COLO829 (cell line): ENCODE results near the gene PM20D1.
A peak's percentile ranks its signal among the peaks of the same experiment; 100 is the strongest.

ENCODE experiments used
- DNase-seq: peaks from one replicate; pipeline ENCODE4 v3.0.0; 2012; ENCODE audit warnings: low spot score

Gene PM20D1

DNA sequence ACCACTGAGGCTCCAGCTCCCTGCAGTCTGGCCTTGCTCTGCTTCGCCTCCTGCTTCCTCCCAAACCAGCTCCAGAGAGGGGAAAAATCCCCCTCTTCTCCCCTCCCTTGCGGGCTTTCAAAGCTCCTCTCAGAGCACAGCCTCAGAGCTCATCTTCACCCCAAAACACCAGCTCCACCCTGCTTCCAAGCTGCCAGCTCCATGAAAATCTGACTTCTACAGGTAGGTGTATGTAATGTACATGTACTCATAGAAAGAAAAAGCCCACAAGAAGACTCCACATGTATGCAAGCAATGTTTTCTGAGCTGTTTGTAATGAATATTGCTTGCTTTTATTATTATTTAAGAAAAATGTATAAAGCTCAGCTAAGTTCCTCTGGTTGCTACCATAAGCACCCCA, 45.3 kb downstream of the PM20D1 start:
- DNase-seq, result no peak

DNA sequence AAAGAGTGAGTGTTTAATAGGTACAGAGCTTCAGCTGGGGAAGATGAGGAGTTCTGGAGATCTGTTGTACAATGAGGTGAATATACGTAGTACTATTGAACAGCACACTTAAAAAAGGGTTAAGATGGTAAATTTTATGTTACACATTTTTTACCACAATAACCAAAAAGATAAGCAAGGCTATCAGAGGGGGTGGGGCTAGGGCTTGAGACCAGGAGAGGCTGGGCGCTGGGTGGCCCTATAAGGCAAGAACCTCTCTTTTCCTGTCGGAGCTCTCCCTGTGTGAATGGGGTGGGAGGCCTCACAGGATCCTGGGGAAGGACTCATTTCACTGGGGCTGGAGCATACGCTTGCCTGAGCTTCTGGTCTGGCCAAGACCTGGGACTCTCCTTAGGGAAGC, 45.9 kb downstream of the PM20D1 start:
- no peak for DNase-seq

DNA sequence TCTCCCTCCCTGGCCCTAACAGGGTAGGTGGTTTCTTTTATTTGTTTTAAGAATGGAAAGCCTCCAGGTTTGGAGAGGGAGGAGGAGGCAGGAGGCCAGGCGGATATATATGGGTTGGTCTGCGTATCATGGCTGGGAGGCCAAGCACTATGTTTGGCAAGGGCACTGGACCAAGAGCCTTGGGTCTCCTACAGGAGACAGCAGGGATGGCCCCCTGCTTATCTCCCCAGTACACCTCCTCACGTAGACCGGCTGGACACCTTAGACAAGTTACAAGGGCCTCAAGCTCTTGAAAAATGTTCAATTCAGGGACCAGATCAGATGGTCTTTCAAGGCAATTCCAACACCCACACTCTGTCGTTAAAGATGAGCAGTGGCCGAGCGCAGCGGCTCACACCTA, 47.9 kb downstream of the PM20D1 start:
- no peak for DNase-seq

DNA sequence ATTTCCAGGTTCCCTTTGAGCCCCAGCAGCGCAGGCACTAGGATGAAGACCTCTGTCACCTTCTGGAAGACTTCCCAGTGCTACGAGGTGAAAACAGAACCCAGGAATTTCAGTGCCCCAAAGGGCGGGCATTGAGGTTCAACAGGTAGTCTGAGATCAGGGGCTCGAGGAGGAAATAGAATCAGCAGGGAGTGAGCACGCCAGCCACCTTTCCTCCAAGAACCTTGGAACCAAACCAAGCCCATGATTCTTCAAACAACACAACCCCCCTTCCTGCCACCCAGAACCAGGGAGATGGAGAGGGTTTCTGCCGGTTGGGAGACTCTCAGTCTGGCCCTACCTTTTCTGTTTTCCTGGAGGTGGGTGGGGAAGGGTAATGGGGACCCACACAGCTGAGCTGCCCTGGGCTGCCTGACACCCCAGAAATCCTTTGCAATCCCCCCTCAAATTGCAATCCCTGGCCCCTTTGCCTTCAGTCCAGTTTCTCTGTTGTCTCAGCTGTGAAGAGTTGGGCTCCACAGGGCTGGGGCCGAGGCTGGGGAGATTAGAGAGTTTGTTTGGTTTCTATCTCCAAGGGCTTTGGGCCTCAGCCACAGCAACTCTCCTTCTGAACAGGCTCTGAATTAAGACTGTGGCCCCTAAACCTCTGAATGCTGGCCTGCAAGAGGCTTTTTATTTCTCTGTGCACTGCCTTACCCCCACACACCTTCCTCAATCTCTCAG, 48.8 kb downstream of the PM20D1 start:
- no peak for DNase-seq

DNA sequence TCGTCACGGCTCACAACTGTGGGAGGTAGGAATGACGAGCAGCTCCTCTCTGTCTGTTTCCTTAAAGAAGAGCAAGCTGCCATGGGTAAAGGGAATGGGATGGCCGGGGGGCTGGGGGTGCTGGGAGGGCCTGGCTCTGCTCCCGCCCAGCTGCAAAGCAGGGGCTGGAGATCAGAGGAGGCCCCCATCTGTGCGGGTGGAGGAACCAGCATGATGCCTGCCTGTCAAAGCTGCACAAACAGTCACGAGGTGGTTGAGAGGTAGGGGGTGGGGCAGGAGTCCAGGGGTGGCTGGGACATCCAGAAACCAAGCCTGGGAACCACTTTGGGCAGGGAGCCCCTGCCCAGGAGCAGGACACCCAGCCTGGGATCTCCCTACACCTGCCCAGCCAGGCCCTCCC, 49.5 kb downstream of the PM20D1 start:
- DNase-seq, result no peak

DNA sequence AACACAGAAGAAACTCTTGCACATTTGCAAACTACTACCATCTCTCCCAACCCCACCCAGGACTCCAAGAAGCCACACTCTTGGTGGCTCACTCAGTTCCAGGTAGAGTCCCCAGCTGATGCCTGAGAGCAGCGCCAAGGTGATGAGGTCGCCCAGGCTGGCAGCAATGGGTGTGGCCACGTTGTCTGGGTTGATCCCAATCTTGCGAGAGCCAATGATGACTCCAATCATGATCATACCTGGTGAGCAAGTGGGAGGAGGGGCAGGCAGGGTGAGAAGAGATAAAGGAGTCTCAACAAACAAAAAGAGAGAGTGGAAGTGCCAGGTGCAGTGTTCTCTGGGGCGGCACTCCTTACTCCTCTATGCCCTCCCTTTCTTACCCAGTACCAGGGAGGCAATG, 51.4 kb downstream of the PM20D1 start:
- no peak for DNase-seq

DNA sequence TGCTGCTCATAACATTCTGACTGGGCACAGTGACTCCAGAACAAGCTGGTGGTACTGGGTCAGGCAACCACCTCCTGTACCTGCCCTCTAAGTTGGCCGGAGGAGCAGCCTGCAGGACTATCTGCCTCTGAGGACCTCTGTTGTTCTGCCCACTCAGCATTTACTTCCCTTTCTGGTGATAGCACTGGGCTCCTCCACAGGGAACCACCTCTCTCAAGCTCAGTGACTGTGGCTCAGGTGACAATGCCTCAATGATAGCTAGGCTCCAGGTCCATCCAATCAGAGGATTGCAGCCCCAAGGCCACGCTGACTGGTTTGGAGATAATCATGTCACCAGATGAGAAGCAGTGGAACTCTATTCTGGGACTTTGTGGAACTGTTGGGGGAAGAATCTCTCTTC, 52.8 kb downstream of the PM20D1 start:
- no peak for DNase-seq

DNA sequence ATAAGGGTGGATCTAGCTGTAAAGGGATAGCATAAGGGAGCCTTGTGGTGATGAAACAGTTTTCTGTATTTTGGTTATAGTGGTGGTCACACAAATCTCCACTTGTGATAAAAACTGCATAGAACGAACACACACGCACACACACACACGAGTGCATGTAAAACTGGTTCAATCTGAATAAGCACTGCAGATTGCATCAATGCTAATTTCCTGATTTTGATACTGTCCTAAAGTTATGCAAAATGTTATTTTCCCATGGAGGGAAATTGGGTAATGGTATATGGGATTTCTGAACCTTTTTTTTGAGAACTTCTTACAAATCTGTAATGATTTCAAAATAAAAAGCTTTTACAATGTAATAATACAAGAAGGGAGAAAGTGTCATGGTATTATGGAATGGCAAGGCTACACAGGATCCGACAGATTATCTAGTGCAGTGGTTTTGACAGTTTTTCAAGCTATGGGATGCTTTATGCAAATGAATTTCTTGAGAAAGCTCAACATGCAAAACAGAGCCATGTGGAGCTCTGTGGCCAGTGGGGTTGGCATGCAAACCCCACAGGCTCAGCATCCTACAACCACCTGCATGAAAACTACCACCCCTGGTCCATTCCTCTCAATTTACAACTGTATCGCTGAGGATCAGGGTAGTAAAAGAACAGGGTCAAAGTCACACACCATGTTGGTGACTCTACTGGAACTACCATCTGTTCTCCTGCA, 55.8 kb downstream of the PM20D1 start:
- DNase-seq, result no peak

DNA sequence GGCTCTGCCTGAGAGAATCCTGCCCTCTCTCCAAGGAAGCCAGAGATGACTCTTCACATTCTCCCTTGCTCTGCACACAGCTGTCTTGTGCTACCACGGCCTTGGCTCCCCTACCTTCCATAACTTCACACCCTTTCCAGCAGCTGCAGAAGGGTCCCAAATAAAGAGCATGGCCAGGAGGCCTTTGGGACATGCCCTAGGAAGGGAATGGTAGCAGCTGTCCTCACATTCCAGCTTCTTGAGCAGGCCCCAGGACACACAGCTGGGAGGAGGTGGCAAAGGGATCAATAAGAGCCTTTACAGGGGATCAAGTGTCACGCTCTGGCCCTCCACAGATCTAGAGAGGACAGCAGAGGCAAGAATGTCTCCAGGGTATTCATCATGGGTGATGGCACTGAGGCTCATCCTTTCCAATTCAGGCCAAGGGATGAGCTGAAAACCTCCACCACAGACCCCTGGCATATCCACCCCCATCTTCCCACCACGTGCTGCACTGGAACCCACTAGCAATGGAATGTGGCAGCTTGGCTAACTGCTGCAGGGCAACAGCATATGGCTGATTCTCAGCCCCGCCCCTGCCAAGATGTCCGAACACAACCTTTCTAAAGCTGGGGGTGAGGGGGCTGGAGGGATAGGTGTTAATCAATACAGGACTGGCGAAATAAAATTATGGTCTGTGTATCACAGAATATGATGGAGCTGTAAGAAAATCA, 56.8 kb downstream of the PM20D1 start:
- no peak for DNase-seq

DNA sequence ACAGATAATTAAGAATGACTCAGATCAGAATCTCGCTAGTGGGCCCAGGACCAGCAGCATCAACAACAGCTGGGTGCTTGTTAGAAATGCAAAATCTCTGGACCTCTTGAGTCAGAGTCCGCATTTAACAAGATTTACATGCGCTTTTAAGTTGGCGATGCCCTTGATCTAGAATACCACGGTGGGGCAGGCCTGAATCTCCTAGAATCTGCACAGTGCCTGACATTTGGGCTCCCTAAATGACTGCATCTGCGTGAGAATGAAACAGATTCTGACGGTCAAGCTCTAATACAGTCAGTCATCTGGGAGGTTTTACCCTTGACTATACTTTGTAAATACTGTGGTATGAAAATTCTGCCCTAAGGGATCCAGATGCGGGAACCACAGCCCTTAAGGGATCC, 57.5 kb downstream of the PM20D1 start:
- no peak for DNase-seq

DNA sequence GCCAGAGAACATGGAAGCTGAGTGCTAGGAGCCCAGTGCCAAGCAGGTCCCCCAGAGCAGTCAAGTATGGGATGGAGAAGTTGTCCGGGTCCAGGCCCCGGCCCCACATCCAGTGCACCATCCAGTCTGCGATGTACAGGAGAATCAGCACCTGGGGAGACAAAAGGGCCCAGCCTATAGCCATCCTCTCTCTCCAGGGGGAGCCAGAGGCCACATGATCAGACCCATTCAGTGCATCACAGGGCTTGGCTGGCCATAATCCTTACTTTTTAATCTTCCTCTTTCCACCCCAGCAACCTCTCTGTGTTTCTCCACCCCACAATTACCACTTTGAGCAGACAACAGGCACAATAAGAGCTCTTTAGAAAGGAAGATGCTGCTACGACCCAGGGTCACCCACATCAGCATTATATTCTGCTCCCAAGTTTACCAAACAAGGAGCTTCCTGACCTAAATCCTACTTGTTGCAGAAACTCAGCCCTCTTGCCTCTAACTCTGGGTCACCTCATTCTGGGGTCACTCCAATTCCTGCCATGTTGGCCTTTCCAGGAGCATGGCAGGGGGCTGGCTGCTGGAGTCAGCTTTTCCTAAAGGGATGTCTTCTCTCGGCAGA, 58.3 kb downstream of the PM20D1 start:
- peak; percentile 59 for DNase-seq

DNA sequence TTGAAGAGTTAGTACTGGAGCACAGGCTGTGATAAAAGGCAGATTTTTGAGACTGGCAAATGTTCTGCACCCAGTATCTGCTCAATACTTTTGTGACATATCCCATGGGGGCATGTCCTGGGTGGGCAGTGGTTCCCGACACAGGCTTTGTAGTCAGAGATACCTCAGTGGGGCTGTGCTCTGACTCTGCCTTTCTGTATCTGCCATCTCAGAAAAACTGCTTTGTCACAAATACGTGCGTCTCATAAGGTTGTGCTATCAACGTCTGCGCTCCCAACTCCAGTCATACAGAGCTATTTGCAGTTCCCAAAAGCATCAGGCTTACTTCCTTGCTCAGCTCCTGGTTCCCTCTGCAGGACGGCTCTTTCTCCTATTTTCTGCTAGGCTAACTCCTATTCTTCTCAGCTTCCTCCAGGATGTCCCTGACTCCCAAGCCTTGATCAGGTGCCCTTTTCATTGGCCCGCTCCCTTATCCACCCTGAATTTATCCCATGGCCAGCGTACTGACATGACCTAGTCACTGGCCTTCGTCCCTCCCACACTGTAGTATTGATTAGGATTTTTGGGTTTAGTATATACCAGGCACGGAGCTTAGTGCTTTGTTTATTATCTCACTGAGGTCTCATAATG, 62.5 kb downstream of the PM20D1 start:
- no peak for DNase-seq

DNA sequence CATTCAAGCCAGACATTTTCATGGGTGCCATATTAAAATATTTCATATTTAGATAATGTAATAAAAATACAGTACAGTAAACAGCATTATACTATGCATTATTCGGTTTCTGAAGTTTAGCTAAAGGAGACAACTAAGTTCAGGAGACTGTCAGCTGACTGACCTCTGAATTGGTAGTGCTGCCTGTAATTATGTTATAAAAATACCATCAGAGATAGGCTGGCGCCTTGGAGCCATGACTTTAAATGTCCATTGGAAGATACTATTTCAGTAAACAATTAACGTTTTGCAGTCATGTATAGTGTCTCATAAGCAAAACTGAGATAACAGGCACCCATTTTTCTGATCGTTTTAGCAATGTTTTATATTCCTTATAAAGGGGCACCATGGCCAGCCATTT, 63.3 kb downstream of the PM20D1 start:
- DNase-seq, result no peak

DNA sequence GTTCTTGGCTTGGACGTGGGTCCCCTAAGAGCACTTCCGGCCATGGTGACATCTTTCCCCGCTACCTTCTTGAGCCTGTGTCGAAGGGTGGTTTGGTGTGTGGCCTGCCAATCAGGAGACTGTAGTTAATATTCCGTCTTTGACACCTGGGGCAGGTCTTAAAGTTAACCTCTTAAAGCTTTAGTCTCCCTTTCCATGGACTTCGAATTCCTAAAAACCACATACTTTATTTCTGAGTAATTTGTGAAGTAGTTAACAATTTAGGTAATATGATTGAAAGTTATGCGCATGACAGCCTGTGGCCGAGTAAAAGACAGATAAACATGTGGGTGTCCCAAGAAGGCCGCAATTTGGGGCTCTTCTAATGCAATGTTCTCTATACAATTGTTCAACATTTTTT, 64.5 kb downstream of the PM20D1 start:
- no peak for DNase-seq

DNA sequence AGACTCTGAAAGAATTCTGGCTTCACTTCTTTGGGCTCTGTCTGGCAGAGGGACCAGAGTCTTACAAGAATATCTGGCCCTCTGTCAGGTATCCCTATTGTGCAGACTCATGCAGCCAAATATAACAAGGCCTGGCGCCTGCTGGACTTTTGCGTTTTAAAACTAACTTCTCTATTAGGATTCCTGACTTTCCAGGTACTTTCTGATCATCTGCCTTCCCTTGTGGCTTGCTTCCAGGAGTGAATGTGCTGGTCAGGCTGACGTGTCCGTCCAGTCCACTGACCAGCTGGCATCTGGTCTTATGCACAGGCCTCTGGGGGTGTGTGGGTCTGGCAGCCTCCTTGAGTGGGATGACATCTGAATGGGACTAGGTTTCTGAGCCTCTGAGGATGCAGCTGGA, 66.0 kb downstream of the PM20D1 start:
- no peak for DNase-seq

DNA sequence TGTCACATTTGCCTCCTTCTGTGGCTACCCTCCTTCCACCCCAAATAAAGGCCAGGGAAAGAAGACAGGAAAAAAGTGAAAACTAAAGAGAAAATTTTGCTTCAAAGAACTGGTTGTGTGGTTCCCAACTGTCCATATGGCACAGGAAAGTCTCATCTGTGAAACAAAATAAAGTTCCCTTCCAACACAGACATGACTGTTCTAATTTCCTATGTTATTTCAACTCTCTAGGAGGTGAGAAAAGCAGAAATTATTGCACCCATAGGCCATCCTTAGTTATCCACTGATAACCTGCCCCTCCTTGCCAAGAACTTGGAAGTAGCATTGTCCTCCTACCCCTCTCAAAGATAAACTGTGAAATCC, 66.5 kb downstream of the PM20D1 start:
- no peak for DNase-seq

DNA sequence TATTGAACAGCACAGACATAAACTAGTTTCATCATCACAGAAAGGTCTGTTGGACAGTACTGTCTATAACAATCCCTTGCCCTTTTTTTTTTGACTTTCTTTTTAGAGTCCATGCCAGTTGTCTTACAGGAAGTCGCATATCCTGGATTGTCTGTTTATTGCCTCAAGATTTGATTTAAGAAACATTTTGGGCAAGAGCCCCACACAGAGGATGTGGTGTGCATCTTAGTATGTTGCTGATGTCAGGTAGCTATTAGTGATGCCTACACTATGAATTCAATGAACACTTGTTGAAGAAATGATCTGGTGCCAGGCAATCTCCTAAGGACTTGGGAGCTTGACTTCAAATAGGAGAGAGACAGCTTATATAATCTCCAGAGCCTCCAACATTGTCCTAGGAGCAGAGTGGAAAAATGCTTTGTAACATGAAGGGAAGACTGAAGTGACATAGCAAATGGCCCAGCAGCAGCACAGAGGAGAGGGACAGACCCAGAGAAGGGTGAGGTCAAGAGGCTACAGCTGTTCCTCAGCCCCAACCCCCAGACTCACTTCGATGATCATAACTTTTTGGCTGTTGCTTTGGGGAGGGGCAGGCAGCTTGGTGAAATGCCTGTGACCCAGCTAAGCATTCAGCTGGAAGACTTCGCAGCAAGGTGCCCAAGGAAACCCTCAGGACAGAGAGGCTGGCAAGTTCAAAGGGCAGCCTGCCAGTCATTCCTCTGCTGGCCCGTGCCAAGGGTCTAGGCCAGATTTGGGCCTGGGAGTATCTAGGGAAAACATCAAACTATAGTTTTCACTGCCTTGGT, 67.1 kb downstream of the PM20D1 start:
- DNase-seq, result no peak

DNA sequence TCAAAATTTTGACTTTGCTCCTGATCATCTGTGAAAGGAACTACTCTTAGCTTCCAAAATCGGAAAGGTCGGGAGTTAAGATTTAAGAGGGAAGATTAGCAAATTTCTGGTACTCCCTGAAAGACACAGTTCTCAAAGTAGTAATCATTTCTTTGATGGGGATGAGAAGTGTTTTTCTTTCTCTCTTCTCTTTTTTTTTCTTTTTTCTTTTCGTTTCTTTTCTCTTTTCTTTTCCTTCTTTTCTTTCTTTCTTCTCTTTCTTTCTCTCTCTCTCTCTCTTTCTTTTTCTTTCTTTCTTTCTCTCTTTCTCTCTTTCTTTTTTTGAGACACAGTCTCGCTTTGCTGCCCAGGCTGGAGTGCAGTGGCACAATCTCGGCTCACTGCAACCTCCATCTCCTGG, 69.6 kb downstream of the PM20D1 start:
- no peak for DNase-seq
